Amniotic epithelial cell (primary cell): ENCODE measurements around the gene RNF7.
"Not testable (repeated sequence)": the region's sequence is repeated elsewhere in the genome, so short reads cannot be mapped to it uniquely, and the experiment has no call there.

ENCODE experiments used
- DNase-seq: peaks from one replicate; pipeline ENCODE4 v3.0.0-alpha.2; 2010; ENCODE audit warnings: low read depth

RNF7 gene

DNA sequence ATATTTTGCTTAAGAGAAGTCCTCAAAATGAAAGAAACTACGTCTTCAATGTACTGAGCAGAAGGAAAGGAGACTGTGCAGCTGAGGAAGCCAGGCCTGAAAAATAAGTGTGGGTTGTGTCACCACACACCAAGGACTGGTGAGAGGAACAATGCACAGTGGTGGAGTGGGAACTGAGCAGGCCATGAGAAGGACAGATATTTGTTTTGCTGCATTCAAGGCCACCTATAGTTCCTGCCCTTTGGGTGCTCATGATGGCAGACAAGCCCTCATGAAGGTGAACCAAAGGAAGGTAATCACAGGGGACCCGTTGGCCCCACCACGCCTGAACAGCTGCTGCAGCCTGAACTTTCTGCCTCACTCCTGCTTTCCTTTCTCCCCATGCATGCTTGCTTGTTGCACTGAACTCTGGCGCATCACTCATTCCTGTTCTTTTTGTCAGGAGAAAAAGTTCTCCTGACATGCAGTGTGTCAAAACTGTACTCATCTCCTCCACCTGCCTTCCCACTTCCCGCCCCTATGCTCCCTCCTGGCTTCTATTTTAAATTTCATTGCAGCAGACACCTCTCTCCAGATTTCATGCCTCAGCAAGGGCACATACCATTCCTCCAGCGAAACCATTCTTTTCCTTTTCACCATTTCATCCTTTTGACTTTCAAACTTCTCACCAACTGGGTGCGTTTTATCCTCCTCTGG is 2.2 kb upstream of the RNF7 start:
- no peak for DNase-seq

DNA sequence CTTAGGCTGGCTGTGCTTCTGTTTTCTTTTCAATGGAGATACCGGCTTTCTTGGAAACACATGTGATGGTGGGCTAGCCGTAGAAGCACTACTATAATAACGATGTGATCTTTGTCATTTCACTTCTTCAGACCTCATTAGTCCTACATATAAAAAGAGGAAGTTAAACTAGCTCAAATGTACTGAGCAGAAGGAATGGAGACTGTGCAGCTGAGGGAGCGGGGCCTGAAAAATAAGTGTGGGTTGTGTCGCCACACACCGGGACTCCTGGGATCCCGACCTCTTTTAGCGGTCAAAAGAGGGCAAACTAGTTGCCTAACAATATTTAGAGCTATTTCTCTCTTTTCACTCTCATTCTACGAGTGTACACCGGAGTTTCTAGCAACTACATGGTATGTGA is 1.0 kb upstream of the RNF7 start:
- no peak for DNase-seq

DNA sequence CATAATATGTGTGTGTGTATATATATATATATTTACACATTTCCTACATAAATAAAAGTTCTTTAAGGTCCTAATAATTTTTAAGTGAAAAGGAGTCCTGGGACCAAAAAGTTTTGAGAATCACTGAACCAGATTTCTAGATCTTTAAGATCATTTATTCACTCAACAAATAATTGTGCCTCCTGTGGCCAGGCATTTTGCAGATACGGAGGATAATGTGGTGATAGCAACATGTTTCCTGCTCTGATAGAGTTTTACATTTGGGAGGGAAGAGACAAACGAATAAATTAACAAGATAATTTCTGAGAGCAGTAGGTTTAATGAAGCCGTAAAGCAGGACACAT is 448 bp upstream of the RNF7 start:
- no peak for DNase-seq

DNA sequence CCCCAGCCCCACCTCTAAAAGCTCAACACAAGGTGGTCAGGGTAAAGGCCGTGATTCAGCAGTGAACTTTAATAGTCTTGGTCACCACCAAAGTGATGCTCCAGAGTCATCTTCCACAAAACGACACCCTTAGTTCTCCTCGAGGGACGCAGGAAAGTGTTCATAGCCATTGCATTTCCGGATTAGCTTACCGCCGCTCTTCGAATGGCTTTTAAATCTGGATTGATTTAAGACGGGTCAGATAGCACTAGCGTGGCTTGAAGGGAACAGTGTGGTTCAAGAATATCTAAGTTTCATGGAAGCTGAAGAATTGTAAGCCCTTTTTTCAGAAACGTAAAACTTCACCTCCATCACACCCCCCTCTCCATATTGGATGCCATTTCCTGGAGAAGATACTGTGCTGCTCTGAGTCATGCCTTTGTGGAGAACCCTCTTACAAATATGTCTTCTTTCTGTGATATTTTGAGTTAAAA is 829 bp downstream of the RNF7 start:
- peak; percentile 54 for DNase-seq

DNA sequence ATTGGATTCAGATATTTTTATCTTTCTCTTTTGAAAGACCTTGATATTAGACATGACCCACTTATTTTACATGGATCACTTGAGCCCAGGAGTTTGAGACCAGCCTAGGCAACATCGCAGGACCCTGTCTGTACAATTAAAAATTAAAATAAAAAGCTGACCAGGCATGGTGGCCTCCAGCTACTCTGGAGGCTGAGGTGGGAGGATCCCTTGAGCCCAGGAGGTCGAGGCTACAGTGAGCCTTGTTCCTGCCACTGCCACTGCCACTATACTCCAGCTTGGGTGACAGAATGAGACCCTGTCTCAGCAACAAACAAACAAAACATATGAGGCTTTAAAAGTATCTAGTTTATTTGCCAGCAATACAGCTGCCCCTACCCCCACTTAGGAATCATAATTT is 1.6 kb downstream of the RNF7 start:
- no peak for DNase-seq

DNA sequence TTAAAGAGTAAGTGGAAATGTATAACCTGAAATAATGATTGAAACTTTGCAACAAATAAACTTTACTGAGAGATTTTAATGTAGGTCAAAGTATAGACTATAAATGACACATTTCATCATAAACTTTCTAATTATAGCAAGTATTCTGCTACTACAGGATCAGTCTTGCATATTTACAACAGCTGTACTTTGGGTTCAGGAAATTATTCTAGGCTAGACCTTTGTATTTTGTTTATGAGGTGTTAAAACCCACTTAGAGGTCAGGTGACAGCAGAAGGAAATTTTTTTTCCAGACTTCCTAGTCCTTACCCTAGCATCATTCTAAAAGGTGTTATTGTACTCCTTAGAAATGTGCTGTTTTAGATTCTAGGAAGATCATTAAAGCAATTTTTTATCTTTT is 2.3 kb downstream of the RNF7 start:
- DNase-seq = no peak

DNA sequence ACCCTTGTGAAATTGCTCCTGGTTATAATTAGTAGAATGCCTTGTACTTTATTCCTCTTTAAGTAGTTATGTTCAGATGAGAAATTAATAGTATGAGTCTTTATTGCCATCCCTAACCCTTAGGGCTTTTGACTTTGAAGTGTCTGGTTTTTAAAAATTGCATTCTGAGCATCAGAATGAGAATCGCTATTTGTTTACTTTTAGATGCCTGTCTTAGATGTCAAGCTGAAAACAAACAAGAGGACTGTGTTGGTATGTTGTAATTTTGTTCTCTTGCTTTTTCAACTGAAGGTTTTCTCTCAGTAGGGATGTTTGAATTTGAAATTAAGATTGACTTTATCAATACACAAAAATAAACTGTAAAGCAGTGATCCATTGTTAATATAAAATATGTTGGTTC is 5.2 kb downstream of the RNF7 start:
- no peak for DNase-seq

DNA sequence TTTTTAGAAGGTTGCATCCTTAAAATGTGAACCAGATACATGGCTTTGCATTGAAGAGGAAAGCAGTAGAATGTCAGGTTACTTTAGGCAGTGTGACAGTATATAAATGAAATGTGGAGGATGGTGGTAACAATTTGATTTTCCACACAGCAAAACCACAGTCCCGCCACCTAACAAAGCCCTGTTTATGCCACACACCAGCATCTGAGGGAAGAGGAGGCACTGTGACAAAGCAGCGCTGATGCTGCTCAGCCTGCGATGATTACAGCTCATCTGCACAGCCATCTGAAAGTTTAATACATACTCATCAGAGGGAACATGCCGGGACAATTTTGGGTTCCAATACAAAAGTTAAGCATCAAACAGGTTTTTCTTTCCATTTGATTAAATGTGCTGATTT is 8.9 kb downstream of the RNF7 start:
- no peak for DNase-seq

DNA sequence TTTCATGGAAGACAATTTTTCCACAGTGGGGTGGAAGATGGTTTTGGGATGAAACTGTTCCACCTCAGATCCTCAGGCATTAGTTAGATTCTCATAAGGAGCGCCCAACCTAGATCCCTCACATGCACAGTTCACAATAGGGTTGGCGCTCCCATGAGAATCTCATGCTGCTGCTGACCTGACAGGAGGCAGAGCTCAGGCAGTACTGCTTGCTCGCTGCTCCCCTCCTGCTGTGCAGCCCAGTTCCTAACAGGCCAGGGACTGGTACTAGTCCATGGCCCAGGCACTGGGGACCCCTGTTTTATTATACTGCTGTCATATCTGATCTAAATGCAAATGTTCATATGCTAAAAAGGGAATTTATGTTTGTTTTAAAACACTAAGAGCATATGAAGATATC is 15.3 kb downstream of the RNF7 start:
- DNase-seq = no peak

DNA sequence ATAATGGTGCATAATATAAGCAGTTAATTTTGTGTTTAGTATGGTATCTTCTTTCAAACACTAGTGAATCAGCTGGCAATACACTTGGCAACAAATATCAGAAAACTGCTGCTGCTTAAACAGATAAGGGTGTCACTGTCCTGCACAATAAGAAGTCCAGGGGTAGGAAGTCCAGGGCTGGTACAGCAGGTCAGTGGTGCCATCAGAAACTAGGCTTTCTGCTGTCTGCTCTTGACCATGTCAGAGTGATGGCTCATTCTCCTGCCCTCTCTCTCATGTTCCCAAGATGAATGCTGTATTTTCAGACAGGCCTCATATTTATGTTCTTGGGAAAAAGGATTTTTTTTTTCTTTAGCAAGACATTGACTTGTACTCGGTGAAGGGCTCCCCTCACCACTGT is 15.9 kb downstream of the RNF7 start:
- DNase-seq = no peak

DNA sequence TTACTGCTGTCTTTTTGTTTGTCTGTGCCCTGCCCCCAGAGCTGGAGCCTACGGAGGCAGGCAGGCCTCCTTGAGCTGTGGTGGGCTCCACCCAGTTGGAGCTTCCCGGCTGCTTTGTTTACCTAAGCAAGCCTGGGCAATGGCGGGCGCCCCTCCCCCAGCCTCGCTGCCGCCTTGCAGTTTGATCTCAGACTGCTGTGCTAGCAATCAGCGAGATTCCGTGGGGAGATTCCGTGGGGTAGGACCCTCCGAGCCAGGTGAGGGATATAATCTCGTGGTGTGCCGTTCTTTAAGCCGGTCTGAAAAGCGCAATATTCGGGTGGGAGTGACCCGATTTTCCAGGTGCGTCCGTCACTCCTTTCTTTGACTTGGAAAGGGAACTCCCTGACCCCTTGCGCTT is 24.5 kb downstream of the RNF7 start:
- not testable (repeated sequence) for DNase-seq

DNA sequence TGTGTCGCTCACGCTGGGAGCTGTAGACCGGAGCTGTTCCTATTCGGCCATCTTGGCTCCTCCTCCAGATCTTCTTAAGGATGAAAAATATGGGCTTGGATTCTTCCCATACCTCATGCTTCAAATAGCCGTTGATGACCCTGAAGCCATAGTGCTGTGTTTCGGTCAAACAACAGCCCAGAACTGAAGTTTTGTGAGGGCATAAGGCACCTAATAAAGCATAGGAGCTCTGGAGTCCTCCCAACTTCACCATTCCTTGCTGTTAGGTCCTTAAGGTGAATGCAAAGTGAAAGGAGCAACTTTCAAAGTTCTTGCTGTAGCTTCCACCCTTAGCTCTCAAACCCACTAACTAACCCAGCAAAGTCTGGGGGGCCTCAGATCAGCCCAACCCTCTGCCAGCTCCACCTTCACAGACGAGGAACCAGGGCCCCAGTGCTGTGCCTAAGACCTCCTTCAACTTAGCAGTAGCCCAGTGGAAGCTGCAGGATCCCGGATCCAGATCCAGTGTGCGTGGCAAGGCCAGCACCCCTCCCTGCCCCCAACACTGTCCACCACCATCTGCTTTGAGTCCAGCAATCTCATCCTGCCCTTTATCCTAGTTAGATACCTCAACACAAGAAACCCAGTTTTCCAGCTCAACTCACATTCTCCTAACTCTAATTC is 25.1 kb downstream of the RNF7 start, which contains the start of gene GRK7:
GRK7 (plus strand) TSS at position 321 of the 663 bp plus-strand sequence. CDS start 14,877 bp downstream, outside the sequence.
- DNase-seq = no peak

DNA sequence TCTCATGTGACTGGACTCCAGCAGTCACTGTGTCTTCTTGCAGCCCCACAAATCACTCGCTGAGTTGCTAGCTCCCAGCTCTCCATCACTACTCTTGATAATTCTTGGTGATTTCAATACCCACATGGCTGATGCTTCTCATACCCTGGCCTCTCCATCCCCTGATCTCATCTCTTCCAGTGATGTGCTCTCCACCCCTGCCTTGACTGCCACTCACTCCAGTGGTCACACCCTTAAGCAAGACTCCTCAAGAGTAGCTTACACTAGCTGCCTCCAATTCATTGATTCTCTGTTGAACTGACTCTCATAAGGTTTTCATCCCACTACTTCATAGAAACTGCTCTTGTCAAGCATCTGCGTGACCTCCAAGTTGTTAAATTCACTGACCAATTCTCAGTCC is 25.9 kb downstream of the RNF7 start:
- DNase-seq = no peak

DNA sequence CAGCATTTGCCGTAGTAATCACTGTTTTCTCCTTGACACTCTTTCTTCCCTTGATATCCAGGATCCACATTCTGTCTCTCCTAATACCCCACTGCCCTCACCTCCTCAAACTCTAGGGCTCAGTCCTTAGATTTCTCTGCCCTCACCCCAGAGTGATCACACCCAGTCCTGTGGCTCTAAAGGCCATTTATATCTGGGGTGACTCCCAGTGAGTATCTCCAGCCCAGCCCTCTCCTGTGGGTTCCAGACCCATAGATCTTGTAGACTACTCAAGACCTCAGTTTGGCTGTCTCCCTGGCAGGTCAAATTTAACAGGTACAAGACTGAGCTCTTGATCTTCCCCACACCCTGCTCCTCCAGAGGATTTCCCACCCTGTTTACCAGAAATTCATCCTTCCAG is 26.4 kb downstream of the RNF7 start:
- no peak for DNase-seq

DNA sequence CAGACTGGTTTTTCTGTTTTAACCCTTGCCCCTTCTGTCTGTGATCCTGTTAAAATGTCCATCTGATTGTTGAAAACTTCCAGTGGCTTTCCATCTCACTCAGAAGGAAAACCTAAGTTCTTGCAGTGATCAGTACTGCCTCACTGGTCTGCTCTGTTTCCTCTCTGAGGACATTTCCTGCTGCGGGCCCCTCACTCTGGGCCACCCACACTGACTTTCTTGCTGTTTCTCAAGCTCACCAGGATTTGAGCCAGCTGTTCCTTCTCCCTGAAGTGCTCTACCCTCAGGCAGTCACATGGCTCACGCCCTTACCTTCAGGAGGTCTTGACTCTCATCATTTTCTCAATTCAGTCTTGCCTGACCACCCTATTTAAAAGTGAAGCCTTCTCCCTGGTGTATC is 26.9 kb downstream of the RNF7 start:
- DNase-seq = no peak

DNA sequence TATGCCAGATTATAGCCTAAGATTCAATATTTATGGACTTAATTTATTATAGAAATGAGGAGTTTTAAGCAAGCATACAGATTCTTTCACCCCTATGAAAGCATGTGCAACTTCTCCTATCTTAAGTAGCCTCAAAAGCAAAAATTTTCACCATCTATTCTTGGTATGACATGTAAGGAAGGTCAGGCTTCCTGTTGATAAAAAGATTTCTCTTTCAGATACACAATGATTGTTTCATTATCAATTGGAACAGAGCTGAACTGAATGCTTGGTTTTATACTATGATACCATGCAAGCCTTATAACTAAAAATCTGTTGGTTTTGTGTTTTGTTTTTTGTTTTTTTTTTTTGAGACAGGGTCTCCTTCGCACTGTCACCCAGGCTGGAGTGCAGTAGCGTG is 29.0 kb downstream of the RNF7 start:
- DNase-seq = no peak

DNA sequence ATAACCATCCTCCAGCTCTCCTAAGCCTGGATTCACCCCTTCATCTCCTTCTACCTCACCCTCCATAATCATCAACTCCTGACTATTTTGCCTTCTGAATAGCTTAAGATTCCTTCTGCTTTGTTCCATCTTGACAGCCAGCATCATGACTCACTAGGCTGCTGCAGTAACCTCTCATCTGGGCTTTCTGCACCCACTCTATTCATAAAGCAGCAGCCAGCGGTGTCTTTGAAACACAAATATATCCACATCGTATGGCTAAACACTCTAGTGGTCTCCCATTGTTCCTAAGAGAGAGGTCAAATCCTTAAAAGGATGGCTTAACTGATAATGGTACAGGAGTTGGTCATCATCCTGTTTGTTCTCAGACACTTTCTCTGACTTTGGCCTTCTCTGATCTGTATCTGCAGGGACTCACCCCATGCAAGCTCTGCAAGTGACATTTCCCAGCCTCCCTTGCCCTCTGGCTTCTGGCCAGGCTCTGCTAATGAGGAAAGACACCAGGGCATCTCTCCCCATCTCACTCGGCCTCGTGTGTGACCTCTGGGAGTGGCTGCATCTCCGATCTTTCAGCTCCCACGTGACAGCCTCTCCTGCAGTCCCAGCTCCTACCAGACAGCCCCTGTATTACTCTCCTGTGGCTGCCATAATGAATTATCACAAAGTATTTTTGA is 31.3 kb downstream of the RNF7 start:
- peak; percentile 31 for DNase-seq

DNA sequence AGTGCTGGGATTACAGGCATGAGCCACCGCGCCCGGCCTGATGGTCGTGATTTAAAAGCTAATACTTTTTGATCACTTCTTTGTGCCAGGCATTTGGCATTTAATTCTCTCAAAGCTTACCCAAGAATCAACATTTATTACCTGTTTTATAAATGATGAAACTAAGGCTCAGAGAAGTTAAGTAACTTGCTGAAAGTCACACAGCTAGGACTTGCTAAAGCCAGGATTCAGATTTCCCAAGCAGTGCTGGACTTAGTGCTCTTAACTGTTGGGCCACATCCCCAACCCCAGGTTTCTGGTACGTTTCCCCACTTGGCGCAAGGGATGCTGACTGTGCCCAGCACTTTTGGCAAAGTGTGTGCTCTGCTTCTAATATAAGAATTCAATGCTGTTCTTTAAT is 35.6 kb downstream of the RNF7 start:
- DNase-seq = no peak

DNA sequence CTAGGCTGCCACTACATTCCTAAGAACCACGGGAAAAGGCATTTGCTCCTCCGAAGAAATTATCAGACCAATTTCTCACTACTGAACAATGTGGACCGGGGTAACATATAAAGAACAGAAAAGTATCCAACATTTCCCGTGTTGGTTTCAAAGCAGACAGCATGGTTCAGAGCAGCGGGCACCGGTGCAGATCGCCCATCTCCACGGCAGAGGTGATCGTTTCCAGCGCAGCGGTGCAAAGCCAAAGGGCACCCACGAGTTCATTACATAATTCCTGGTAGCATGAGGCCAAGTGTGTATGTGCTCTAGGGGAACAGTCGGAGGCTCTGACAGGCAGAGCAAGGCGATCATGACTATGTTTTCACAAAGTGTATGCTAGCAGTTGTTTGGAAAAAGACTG is 38.3 kb downstream of the RNF7 start:
- DNase-seq = no peak

DNA sequence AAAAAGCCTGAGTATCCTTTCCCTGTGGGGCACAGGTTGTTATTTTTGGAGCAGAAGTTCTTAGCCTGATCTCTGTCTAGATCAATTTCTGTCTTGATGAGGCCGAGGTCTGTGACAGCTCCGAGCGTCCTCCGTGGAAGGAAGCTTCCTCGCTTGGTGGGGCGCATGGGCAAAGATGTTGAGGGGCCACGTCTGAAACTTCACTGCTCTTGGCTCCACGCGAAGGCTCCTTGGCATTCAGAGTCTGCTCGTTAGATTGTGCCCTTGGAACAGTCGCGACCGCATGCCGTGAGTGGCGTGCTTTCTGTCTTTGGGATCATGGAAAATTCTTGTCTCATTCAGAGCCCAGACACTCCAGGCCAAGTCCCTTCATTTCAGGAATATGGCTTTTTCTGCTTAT is 38.8 kb downstream of the RNF7 start:
- DNase-seq = no peak

DNA sequence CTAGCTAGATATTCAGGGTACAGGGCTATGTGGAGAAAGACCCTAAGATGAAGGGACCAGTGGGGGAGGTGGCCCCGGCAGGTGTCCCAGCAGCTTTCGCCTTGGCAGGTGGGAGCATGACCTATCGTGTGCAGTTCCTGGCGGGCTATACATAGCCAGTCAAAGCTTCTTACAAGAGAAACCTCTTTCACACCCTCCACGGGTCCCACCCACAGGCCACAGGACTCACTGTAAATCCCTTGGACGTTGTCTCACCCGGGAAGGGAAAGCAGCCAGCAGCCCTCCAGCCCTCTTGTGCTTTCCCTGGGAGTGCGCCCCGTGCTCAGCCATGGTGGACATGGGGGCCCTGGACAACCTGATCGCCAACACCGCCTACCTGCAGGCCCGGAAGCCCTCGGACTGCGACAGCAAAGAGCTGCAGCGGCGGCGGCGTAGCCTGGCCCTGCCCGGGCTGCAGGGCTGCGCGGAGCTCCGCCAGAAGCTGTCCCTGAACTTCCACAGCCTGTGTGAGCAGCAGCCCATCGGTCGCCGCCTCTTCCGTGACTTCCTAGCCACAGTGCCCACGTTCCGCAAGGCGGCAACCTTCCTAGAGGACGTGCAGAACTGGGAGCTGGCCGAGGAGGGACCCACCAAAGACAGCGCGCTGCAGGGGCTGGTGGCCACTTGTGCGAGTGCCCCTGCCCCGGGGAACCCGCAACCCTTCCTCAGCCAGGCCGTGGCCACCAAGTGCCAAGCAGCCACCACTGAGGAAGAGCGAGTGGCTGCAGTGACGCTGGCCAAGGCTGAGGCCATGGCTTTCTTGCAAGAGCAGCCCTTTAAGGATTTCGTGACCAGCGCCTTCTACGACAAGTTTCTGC is 40.1 kb downstream of the RNF7 start:
- no peak for DNase-seq

DNA sequence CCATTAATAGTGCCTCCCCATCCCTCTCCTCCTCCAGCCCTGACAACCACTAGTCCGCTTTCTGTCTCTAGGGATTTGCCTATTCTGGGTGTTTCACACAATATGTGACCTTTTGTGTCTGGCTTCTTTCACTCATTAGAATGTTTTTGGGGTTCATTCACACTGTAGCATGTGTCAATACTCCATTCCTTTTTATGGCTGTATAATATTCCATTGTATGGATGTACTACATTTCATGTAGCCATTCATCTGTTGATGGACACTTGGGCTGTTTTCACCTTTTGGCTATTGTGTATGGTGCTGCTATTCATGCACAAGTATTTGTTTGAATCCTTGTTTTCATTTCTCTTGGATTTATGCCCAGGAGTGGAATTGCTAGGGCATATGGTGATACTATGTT is 41.6 kb downstream of the RNF7 start:
- DNase-seq = no peak
